Activated naive CD4-positive, alpha-beta T cell treated with anti-CD3 and anti-CD28 coated beads, Interleukin-2, amount 10 ng/mL, durations not matched to agents 7 days and 5 days (primary cell): Measurements from ENCODE around the gene TAS2R38.
"Not testable (repeated sequence)": the region's sequence is repeated elsewhere in the genome, so short reads cannot be mapped to it uniquely, and the experiment has no call there.

Source experiments
- CTCF ChIA-PET: fragments of 350-600 bp; sonication (Branson Sonifier 250); formaldehyde crosslinking; loops from one replicate; lab custom pipeline; 2021; ENCODE audit warnings: antibody characterized with exemption; lab: Charles Lee
- DNase-seq: peaks from one replicate; pipeline ENCODE4 v3.0.0-alpha.2; 2020
- H3K27ac Mint-ChIP-seq: one replicate; pipeline ENCODE4 v1.8.0; 2021; ENCODE audit warnings: mild to moderate bottlenecking, moderate library complexity, mixed read lengths
- H3K27me3 Mint-ChIP-seq: one replicate; pipeline ENCODE4 v1.8.0; 2021; ENCODE audit warnings: mild to moderate bottlenecking, mixed read lengths
- H3K36me3 Mint-ChIP-seq: one replicate; pipeline ENCODE4 v1.8.0; 2021; ENCODE audit warnings: mixed read lengths
- H3K4me1 Mint-ChIP-seq: one replicate; pipeline ENCODE4 v1.8.0; 2021; ENCODE audit warnings: mixed read lengths
- H3K4me3 Mint-ChIP-seq: one replicate; pipeline ENCODE4 v1.8.0; 2021; ENCODE audit warnings: mild to moderate bottlenecking, moderate library complexity, mixed read lengths
- H3K9me3 Mint-ChIP-seq: one replicate; pipeline ENCODE4 v1.8.0; 2021; ENCODE audit warnings: mixed read lengths

The TAS2R38 gene

GRCh38 chr7:141991140-141991539 lies 17.6 kb upstream of the TAS2R38 start:
- no peaks in the 10 kb centered on the region for H3K27me3 Mint-ChIP-seq
- H3K27ac Mint-ChIP-seq = no peak overlapping the region
- no peak for DNase-seq
- H3K4me1 Mint-ChIP-seq = peaks cover 13% of the 10 kb centered on the region
- no peaks in the 10 kb centered on the region for H3K36me3 Mint-ChIP-seq
- CTCF ChIA-PET = interaction anchor here (1.4 kb wide), 1 partner anchor 16 kb away, joined by 6 read pairs; no protein-coding TSS in a partner anchor
- no peak overlapping the region for H3K4me3 Mint-ChIP-seq
- peaks cover 1% of the 10 kb centered on the region for H3K9me3 Mint-ChIP-seq

DNA sequence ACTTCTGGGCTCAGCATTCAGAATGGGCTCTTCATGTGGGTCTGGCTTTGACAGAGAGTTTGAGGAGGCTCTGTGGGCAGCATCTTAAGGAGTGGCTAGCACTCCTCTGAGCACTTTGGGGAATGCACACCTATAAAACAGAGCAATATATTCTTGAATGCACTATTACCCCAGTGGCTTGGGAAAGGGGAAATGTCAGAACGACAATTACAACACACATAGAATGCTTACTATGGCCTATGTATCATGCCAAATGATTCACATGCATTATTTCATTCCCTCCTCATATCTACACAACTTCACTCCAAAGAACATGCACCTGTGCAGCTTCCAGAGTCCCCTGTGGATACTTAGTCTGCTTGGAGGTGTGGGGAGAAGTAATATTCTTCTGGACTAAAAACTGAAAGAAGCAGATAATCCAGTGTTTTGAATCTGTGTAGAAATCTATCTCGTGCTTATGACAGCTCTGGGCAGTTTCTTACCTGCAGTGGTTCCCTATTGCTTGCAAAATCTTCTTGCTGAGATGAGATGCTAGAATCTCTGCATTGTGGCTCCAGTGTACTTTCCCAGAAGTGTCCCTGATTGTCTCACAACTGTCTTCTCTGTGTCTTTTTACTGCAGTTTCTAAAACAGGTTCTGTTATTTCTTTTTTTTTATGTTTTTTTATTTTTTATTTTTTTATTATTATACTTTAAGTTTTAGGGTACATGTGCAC lies 16.6 kb upstream of the TAS2R38 start:
- DNase-seq = no peak
- H3K4me3 Mint-ChIP-seq = no peak overlapping the region
- H3K9me3 Mint-ChIP-seq = peaks cover 2% of the 10 kb centered on the region
- CTCF ChIA-PET = no interaction called here
- H3K36me3 Mint-ChIP-seq = no peaks in the 10 kb centered on the region
- no peaks in the 10 kb centered on the region for H3K27me3 Mint-ChIP-seq
- H3K27ac Mint-ChIP-seq = no peak overlapping the region
- peaks cover 13% of the 10 kb centered on the region for H3K4me1 Mint-ChIP-seq

DNA sequence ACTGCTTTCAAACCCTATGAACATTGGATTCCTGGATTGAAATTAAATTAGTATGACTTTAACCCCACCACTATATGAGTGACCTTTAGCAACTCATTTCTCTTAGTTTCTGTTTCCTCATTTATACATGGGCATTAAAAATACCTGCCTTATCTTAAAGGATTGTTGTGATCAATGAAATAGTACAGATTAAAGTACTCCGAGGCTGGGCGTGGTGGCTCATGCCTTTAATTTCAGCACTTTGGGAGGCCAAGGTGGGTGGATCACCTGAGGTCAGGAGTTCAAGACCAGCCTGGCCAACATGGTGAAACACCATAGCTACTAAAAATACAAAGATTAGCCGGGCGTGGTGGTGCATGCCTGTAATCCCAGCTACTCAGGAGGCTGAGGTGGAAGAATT lies 14.2 kb upstream of the TAS2R38 start:
- H3K4me3 Mint-ChIP-seq, H3K27me3 Mint-ChIP-seq, H3K9me3 Mint-ChIP-seq, CTCF ChIA-PET, H3K36me3 Mint-ChIP-seq, DNase-seq, H3K27ac Mint-ChIP-seq: not testable (repeated sequence)
- H3K4me1 Mint-ChIP-seq = peaks cover 13% of the 10 kb centered on the region

- no peak overlapping the region for H3K4me3 Mint-ChIP-seq
Measured at GRCh38 chr7:141986923-141987322, 13.3 kb upstream of the TAS2R38 start.

DNA sequence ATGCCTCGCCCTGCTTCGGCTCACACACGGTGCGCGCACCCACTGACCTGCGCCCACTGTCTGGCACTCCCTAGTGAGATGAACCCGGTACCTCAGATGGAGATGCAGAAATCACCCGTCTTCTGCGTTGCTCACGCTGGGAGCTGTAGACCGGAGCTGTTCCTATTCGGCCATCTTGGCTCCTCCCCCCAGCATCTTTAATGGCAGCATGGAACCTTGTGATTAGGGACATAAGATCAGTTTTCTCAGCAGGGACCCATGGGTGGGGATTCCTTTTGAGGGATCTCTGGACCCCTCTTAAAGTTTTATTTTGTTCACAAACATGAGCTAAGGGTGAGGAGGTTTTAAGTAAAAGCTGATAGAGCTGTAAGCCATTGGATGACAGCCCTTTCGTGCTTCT lies 12.4 kb upstream of the TAS2R38 start:
- not testable (repeated sequence) for DNase-seq, H3K4me1 Mint-ChIP-seq

More at GRCh38 chr7:141986923-141987322, 13.3 kb upstream of the TAS2R38 start:
- no peaks in the 10 kb centered on the region for H3K36me3 Mint-ChIP-seq
- no peaks in the 10 kb centered on the region for H3K27me3 Mint-ChIP-seq
- H3K27ac Mint-ChIP-seq = no peak overlapping the region
- CTCF ChIA-PET = no interaction called here
- DNase-seq = no peak
- peaks cover 2% of the 10 kb centered on the region for H3K9me3 Mint-ChIP-seq
- peaks cover 13% of the 10 kb centered on the region for H3K4me1 Mint-ChIP-seq

DNA sequence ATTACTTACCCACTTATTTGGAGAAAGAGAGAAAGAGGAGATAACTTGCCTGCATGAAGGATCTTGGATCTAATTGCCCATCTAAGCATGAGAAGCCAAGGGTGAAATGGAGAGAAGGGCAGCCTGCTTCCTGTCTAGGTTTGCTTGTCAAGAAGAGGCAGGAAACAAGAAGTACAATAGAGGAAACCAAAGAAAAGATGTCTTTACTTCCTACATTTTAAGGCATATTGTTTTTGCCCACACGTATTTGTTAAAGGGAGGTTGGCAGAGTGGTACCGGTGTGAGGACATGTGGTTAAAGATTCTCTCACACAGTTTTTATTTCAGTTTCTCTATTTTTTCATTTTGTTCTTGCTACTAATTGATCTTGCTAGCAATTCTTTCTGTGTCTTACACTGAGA lies 6.0 kb upstream of the TAS2R38 start:
- H3K9me3 Mint-ChIP-seq = no peaks in the 10 kb centered on the region
- no peaks in the 10 kb centered on the region for H3K36me3 Mint-ChIP-seq
- H3K4me1 Mint-ChIP-seq = peaks cover 22% of the 10 kb centered on the region
- H3K4me3 Mint-ChIP-seq = no peak overlapping the region
- DNase-seq = no peak
- CTCF ChIA-PET = no interaction called here
- H3K27me3 Mint-ChIP-seq = no peaks in the 10 kb centered on the region
- H3K27ac Mint-ChIP-seq = no peak overlapping the region

More for the DNA sequence above, 12.4 kb upstream of the TAS2R38 start:
- not testable (repeated sequence) for H3K27ac Mint-ChIP-seq, H3K4me3 Mint-ChIP-seq, H3K27me3 Mint-ChIP-seq, H3K9me3 Mint-ChIP-seq, H3K36me3 Mint-ChIP-seq
- CTCF ChIA-PET = interaction anchor here (1.0 kb wide), 1 partner anchor 10 kb away, joined by 5 read pairs; no protein-coding TSS in a partner anchor

GRCh38 chr7:141978351-141978750 lies 4.8 kb upstream of the TAS2R38 start:
- CTCF ChIA-PET = interaction anchor here (0.6 kb wide), 1 partner anchor 209 kb away, joined by 3 read pairs; no protein-coding TSS in a partner anchor

DNA sequence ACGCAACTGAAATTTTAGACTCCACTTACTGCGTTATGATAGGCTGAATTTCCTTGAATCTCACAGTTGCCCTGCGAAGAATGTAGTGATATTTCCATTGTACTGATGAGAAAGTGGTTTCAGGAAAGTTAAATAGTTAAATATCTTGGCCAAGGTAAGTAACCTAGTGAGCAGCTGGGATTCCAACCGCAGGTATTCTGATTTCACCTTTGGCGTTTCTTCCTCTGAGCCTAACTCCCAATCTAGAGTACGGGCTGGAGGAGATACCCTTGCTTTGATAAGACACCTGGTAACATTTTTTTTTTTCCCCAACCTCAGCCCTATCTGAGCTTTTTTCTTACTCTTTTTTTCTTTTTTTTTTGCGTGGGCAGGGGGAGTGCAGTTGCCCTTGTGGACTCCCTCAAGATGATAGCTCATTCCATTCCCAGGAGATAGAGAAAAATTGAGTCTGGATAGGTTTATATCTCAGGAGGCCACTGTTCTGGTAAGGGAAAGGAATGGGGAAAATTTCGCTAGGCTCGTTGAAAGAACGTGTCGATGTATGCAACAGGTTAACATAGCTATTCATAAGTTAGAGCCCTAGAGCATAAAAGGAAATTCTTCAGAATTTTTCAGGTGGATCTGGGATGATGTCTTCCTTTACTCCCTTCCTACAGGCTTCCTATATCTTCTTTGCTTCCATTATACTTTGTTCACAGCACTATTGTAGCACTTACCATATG lies 3.1 kb upstream of the TAS2R38 start:
- Mint-ChIP-seq H3K4me1 (peaks cover 22% of the 10 kb centered on the region), H3K9me3 (no peaks in the 10 kb centered on the region), H3K4me3 (peak overlapping the region; percentile 61), H3K27ac (peak overlapping the region; percentile 42), H3K27me3 (no peaks in the 10 kb centered on the region), H3K36me3 (no peaks in the 10 kb centered on the region)
- no peak for DNase-seq
- CTCF ChIA-PET = interaction anchor here (1.0 to 3.5 kb wide), 17 partner anchors 9 to 1026 kb away, joined by 3 to 38 read pairs (median 5); no protein-coding TSS in a partner anchor

More at GRCh38 chr7:141978351-141978750, 4.8 kb upstream of the TAS2R38 start:
- Mint-ChIP-seq H3K36me3 (no peaks in the 10 kb centered on the region), H3K4me1 (peaks cover 22% of the 10 kb centered on the region), H3K4me3 (no peak overlapping the region), H3K9me3 (no peaks in the 10 kb centered on the region), H3K27me3 (no peaks in the 10 kb centered on the region), H3K27ac (no peak overlapping the region)
- no peak for DNase-seq

DNA sequence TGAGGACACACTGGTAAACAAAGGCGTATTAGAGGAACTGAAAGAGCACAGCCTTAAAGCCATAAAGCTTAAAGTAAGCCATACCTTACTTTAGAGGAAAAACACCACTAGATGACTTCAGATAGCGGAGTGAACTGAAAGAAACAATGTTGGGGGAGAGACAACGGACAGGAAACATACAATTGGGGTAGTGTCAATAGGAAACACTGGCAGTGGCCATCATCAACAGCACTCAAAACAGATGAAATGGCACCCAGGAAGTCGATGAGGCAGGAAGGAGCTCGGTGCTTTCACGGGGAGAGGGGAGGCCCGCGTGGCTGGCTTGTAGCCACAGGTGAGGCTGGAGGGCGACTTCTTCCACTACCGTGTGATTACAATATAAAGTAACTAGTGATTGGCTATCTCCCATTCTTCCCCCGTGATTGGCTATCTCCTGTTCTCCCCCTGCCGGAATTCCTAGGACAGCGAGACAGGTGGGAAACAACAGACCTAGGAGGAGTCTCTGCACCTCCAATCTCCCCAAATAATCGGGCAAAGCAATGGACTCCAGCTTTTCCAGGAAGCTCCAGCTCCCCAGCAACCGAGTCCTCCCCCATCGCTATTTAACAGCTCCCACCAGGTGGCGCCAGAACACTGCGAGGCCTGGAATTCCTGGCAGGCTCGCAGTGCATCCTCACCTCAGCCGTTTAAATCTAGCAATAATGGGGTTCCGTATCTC lies 2.4 kb upstream of the TAS2R38 start:
- H3K27me3 Mint-ChIP-seq = peaks cover 3% of the 10 kb centered on the region
- CTCF ChIA-PET = interaction anchor here (0.7 to 3.5 kb wide), 21 partner anchors 9 to 1027 kb away, joined by 3 to 38 read pairs (median 4); no protein-coding TSS in a partner anchor
- DNase-seq = peak; percentile 71
- H3K4me3 Mint-ChIP-seq = peak overlapping the region; percentile 61
- peak overlapping the region; percentile 42 for H3K27ac Mint-ChIP-seq
- H3K9me3 Mint-ChIP-seq = no peaks in the 10 kb centered on the region
- no peaks in the 10 kb centered on the region for H3K36me3 Mint-ChIP-seq
- peaks cover 22% of the 10 kb centered on the region for H3K4me1 Mint-ChIP-seq

- H3K4me1 Mint-ChIP-seq = peaks cover 20% of the 10 kb centered on the region
- peaks cover 3% of the 10 kb centered on the region for H3K27me3 Mint-ChIP-seq
- CTCF ChIA-PET = interaction anchor here (0.6 to 3.5 kb wide), 9 partner anchors 17 to 349 kb away, joined by 3 to 38 read pairs (median 6); no protein-coding TSS in a partner anchor
- peak; percentile 40 for DNase-seq
- H3K4me3 Mint-ChIP-seq = no peak overlapping the region
- H3K27ac Mint-ChIP-seq = no peak overlapping the region
- H3K36me3 Mint-ChIP-seq = no peaks in the 10 kb centered on the region
- H3K9me3 Mint-ChIP-seq = no peaks in the 10 kb centered on the region
Measured at GRCh38 chr7:141974831-141975230, 1.3 kb upstream of the TAS2R38 start.

DNA sequence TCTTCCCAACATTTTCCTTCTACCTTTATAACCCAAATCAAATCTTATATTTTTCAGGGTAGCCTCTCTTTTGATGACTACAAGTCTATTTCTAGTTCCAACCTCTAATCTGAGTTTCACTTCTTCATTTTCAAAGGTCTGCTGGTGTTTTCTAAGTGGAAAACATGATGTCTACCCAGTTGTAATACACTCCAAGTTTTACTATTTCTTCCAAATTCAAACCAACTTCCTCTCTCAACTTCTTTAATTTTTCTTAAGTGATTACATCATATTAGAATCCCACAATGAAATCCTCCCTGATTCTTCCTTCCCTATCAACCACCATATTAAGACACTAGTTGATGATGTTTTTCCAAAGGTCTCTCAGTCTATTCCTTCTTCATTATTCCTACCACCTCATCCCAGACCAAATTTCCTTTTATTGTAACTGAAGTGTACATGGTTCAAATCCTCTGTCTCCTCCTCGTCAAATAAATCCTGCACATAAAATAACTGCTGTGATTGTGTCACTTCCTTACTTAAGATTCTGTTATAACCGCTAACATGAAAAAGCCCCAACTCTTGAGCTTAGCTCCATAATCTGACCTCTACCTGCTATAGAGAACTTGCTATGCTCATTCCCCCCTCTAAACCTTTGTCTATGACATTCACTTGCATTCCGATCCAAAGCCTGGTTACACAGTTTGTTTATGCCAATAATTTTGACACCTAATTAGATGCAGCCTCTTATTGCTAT lies 12.7 kb downstream of the TAS2R38 start:
- Mint-ChIP-seq H3K27me3 (no peaks in the 10 kb centered on the region), H3K9me3 (no peaks in the 10 kb centered on the region), H3K4me1 (no peaks in the 10 kb centered on the region), H3K27ac (no peak overlapping the region), H3K36me3 (no peaks in the 10 kb centered on the region), H3K4me3 (no peak overlapping the region)
- no peak for DNase-seq
- CTCF ChIA-PET = no interaction called here

- Mint-ChIP-seq H3K27ac (no peak overlapping the region), H3K4me1 (no peaks in the 10 kb centered on the region), H3K9me3 (no peaks in the 10 kb centered on the region), H3K27me3 (no peaks in the 10 kb centered on the region), H3K4me3 (no peak overlapping the region), H3K36me3 (no peaks in the 10 kb centered on the region)
- CTCF ChIA-PET = no interaction called here
- no peak for DNase-seq
Measured at GRCh38 chr7:141956084-141956483, 17.5 kb downstream of the TAS2R38 start.

DNA sequence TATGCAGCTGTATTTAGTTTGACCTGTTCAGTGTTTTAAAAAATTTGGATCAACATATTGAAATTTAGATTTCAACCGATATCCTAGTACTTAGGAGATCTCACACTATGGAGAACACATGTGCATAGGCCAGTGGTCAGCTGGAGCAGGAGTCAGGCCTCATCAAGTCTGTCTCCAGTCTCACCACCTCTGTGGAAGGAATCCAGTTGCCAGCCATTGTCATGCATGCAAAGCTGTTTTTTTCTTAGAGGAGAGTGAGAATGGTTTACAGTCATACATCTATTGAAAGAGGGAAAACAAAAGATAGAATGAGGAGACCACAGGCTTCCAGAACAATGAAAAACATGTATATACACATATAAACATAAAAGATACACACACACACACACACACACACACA lies 19.2 kb downstream of the TAS2R38 start:
- Mint-ChIP-seq H3K4me1 (no peaks in the 10 kb centered on the region), H3K27ac (no peak overlapping the region), H3K4me3 (no peak overlapping the region), H3K9me3 (no peaks in the 10 kb centered on the region), H3K27me3 (no peaks in the 10 kb centered on the region), H3K36me3 (no peaks in the 10 kb centered on the region)
- CTCF ChIA-PET = no interaction called here
- no peak for DNase-seq
